MCF 10A (cell line): Measurements from ENCODE around the gene HTR2B. TPM values are rescaled to one million over a fixed set of nuclear protein-coding genes. Genes with fewer than 3 reads are reported as not detected.

ENCODE experiments used
- BruUV-seq: library from RNA; stranded (reverse); fragments of 400-500 nt; replicated peaks from 2 replicates; lab custom pipeline; 2021; lab: Mats Ljungman, UMichigan
- CTCF ChIA-PET: fragments of 300-600 bp; sonication (Branson Sonifier 250); formaldehyde crosslinking; extraction: SDS; loops from one replicate; lab custom pipeline; 2021; ENCODE audit warnings: antibody characterized with exemption, inconsistent platforms; lab: Yijun Ruan, JAX
- POLR2A ChIA-PET: fragments of 300-600, 350-650 bp; sonication (Branson Sonifier 250); formaldehyde crosslinking; extraction: SDS; loops from one replicate; lab custom pipeline; 2020; ENCODE audit warnings: antibody characterized with exemption, inconsistent platforms; lab: Yijun Ruan, JAX
- DNase-seq: peaks from one replicate; pipeline ENCODE4 v3.0.0-alpha.2; 2018; ENCODE audit not compliant: unreplicated experiment
- H3K27ac Mint-ChIP-seq: one replicate; pipeline ENCODE4 v1.8.0; 2022; ENCODE audit warnings: mild to moderate bottlenecking, low read depth, mixed read lengths; ENCODE audit not compliant: unreplicated experiment
- H3K27me3 Mint-ChIP-seq: one replicate; pipeline ENCODE4 v1.8.0; 2022; ENCODE audit warnings: mixed read lengths; ENCODE audit not compliant: insufficient read depth, unreplicated experiment
- H3K36me3 Mint-ChIP-seq: one replicate; pipeline ENCODE4 v1.8.0; 2022; ENCODE audit warnings: mild to moderate bottlenecking, moderate library complexity, mixed read lengths; ENCODE audit not compliant: insufficient read depth, unreplicated experiment
- H3K4me1 Mint-ChIP-seq: one replicate; pipeline ENCODE4 v1.8.0; 2022; ENCODE audit warnings: mixed read lengths; ENCODE audit not compliant: insufficient read depth, unreplicated experiment
- H3K4me3 Mint-ChIP-seq: one replicate; pipeline ENCODE4 v1.8.0; 2022; ENCODE audit warnings: mild to moderate bottlenecking, moderate library complexity, mixed read lengths; ENCODE audit not compliant: unreplicated experiment
- H3K9me3 Mint-ChIP-seq: one replicate; pipeline ENCODE4 v1.8.0; 2022; ENCODE audit warnings: mixed read lengths; ENCODE audit not compliant: unreplicated experiment
- CTCF ChIP-seq: fragments of 200-600 bp; IDR thresholded peaks from one replicate; pipeline ENCODE4 v1.8.0; 2022; ENCODE audit warnings: antibody characterized with exemption, mild to moderate bottlenecking; ENCODE audit not compliant: unreplicated experiment
- intact Hi-C: fragments of 100-400 bp; cut with micrococcal nuclease; formaldehyde crosslinking; loops from 2 replicates; pipeline ENCODE4 v1.14.1; 2022
- total RNA-seq: library from RNA; stranded (reverse); gene quantifications from 2 replicates; pipeline ENCODE4 v1.2.3, GENCODE V29; 2022

The HTR2B gene
- total RNA-seq, 1 experiment from 2014 or later = not detected

DNA sequence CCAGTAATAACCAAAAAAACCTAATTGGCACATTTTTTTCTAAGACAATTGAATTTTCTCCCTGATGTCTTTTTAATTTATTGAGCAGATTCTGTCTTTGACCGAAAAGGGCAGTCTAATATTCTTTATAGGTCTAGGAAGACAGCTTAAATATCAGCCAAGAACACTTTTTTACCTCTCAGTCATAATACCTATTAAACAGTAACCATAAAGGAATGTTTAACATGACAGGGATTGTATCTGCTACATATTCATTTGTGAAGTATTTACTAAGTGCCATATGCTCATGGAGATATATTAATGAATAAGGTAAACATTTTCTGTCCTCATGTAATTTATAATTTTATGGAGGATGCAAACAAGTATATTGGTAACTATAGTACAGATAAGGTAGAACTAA, 3.1 kb upstream of the HTR2B start:
- Mint-ChIP-seq H3K27me3 (no peaks in the 10 kb centered on the region), H3K4me1 (peaks cover 13% of the 10 kb centered on the region), H3K9me3 (no peaks in the 10 kb centered on the region), H3K27ac (no peak overlapping the region), H3K4me3 (no peak overlapping the region), H3K36me3 (peaks cover 6% of the 10 kb centered on the region)
- BruUV-seq = no TSS peak
- TF ChIP-seq CTCF = no peak
- no peak for DNase-seq
- intact Hi-C loops = no loop called here
- ChIA-PET CTCF (interaction anchor here (0.7 to 1.6 kb wide), 2 partner anchors 24 to 100 kb away, joined by 3 to 4 read pairs; no protein-coding TSS in a partner anchor), POLR2A (interaction anchor here (0.6 to 0.8 kb wide), 2 partner anchors 25 to 336 kb away, joined by 3 to 4 read pairs; partner anchors contain the start of gene NCL)

DNA sequence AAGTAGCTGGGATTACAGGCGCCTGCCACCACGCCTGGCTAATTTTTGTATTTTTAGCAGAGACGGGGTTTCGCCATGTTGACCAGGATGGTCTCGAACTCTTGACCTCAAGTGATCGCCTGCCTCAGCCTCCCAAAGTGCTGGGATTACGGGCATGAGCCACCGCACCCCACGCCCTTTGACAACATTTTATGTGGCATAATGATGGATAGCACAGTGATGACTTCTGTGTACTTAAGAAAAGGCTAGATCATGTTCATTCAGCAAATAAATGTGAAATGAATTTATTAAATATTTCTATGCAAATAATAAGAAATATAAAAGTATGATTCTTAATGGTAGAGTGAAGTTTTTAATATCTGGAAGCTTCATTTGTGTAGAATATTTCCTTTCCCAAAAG, 2.6 kb upstream of the HTR2B start:
- no peak for DNase-seq
- CTCF ChIA-PET = interaction anchor here (0.9 kb wide), 1 partner anchor 58 kb away, joined by 3 read pairs; no protein-coding TSS in a partner anchor
- Mint-ChIP-seq H3K36me3 (peaks cover 6% of the 10 kb centered on the region), H3K4me1 (peaks cover 13% of the 10 kb centered on the region), H3K9me3 (no peaks in the 10 kb centered on the region), H3K27ac (no peak overlapping the region), H3K4me3 (no peak overlapping the region), H3K27me3 (no peaks in the 10 kb centered on the region)
- POLR2A ChIA-PET = interaction anchor here (0.6 kb wide), 1 partner anchor 25 kb away, joined by 3 read pairs; no protein-coding TSS in a partner anchor
- BruUV-seq = no TSS peak
- intact Hi-C loops = no loop called here
- no peak for TF ChIP-seq CTCF

- Mint-ChIP-seq H3K4me3 (no peak overlapping the region), H3K27me3 (no peaks in the 10 kb centered on the region), H3K36me3 (peaks cover 6% of the 10 kb centered on the region), H3K27ac (no peak overlapping the region), H3K4me1 (peaks cover 13% of the 10 kb centered on the region), H3K9me3 (no peaks in the 10 kb centered on the region)
- TF ChIP-seq CTCF = no peak
- no TSS peak for BruUV-seq
- ChIA-PET POLR2A (interaction anchor here (0.6 to 0.7 kb wide), 2 partner anchors 15 to 73 kb away, joined by 3 to 4 read pairs; no protein-coding TSS in a partner anchor), CTCF (interaction anchor here (0.7 kb wide), 1 partner anchor 287 kb away, joined by 3 read pairs; no protein-coding TSS in a partner anchor)
- intact Hi-C loops = no loop called here
- DNase-seq = no peak
Measured at GRCh38 chr2:231126123-231126522, 1.3 kb upstream of the HTR2B start.

- no peak for DNase-seq
- no peaks in the 10 kb centered on the region for H3K9me3 Mint-ChIP-seq
- peaks cover 5% of the 10 kb centered on the region for H3K4me1 Mint-ChIP-seq
- H3K27ac Mint-ChIP-seq = no peak overlapping the region
- CTCF ChIA-PET = interaction anchor here (0.6 kb wide), 1 partner anchor 394 kb away, joined by 3 read pairs; no protein-coding TSS in a partner anchor
- TF ChIP-seq CTCF = no peak
- POLR2A ChIA-PET = interaction anchor here (2.1 kb wide), 1 partner anchor 11 kb away, joined by 11 read pairs; no protein-coding TSS in a partner anchor
- H3K4me3 Mint-ChIP-seq = no peak overlapping the region
- no TSS peak for BruUV-seq
- intact Hi-C loops = no loop called here
- peaks cover 18% of the 10 kb centered on the region for H3K36me3 Mint-ChIP-seq
- no peaks in the 10 kb centered on the region for H3K27me3 Mint-ChIP-seq
Measured at GRCh38 chr2:231123362-231123898, 1.4 kb downstream of the HTR2B start.
